Endothelial cell of umbilical vein (primary cell): ENCODE measurements around the gene ZBTB44. TPM values are rescaled to one million over a fixed set of nuclear protein-coding genes. Genes with fewer than 3 reads are reported as not detected.

Experiments
- BruUV-seq: library from RNA; stranded (reverse); fragments of 400-500 nt; replicated peaks from 2 replicates; lab custom pipeline; 2021; lab: Mats Ljungman, UMichigan
- CTCF ChIA-PET: fragments of 300-600, 350-600 bp; sonication (Branson Sonifier 250); formaldehyde crosslinking; loops from one replicate; lab custom pipeline; 2021; ENCODE audit warnings: antibody characterized with exemption, inconsistent platforms; lab: Charles Lee
- POLR2A ChIA-PET: fragments of 300-600, 350-600 bp; sonication (Branson Sonifier 250); formaldehyde crosslinking; loops from one replicate; lab custom pipeline; 2021; ENCODE audit warnings: antibody characterized with exemption, inconsistent platforms; lab: Charles Lee
- DNase-seq: peaks from one replicate; pipeline ENCODE4 v3.0.0-alpha.2; 2011; ENCODE audit warnings: low read depth, low spot score
- FAIRE-seq: peaks from 2 replicates; lab custom pipeline; 2011; peaks lifted over from hg19 to GRCh38; lab: Jason Lieb, UNC
- H2AFZ ChIP-seq: 2 replicates; pipeline ENCODE4 v1.6.0; 2012; ENCODE audit warnings: low read depth, low read length, control low read depth, inconsistent platforms
- H3K27ac ChIP-seq: 2 replicates; pipeline ENCODE4 v1.5.1; 2011; ENCODE audit warnings: low read depth, mild to moderate bottlenecking, control low read depth, low read length, moderate library complexity; ENCODE audit not compliant: insufficient read depth
- H3K27me3 ChIP-seq, 2 experiments: 2 replicates each; pipeline versions ENCODE4 v1.6.0 to v1.6.1; 2011; ENCODE audit warnings: low read length in 2 of 2, mixed read lengths in 1 of 2; ENCODE audit not compliant: control insufficient read depth in 2 of 2, insufficient read depth in 2 of 2
- H3K36me3 ChIP-seq, 2 experiments: 2 replicates in 1 of 2; 3 replicates in 1 of 2; pipeline ENCODE4 v1.5.1; 2011; ENCODE audit warnings: low read length in 2 of 2, mild to moderate bottlenecking in 1 of 2, moderate library complexity in 1 of 2; ENCODE audit not compliant: control insufficient read depth in 2 of 2, insufficient read depth in 2 of 2; ENCODE audit errors: extremely low read depth in 1 of 2
- H3K4me1 ChIP-seq: 3 replicates; pipeline ENCODE4 v1.5.1; 2011; ENCODE audit warnings: mild to moderate bottlenecking, low read length; ENCODE audit not compliant: control insufficient read depth, insufficient read depth; ENCODE audit errors: extremely low read depth
- H3K4me2 ChIP-seq: 2 replicates; pipeline ENCODE4 v1.6.1; 2011; ENCODE audit warnings: low read length, control low read depth, mixed read lengths; ENCODE audit not compliant: insufficient read depth
- H3K4me3 ChIP-seq, 3 experiments: fragments of 200-600 bp in 1 of 3; sonication (generic), shearing (Covaris generic) in 1 of 3; replicated peaks in 1 of 3; 2 replicates each; pipeline ENCODE4 v1.5.1; 2011 to 2016; ENCODE audit warnings: control low read depth in 3 of 3, low read length in 3 of 3, mild to moderate bottlenecking in 2 of 3, inconsistent platforms in 1 of 3, low read depth in 1 of 3, moderate library complexity in 1 of 3; ENCODE audit not compliant: insufficient read depth in 1 of 3
- H3K79me2 ChIP-seq: 2 replicates; pipeline ENCODE4 v1.6.0; 2012; ENCODE audit warnings: low read length, inconsistent platforms; ENCODE audit not compliant: control insufficient read depth, insufficient read depth
- H3K9ac ChIP-seq: replicated peaks from 2 replicates; pipeline ENCODE3; 2011; ENCODE audit warnings: low read length, control low read depth; ENCODE audit not compliant: insufficient read depth; ENCODE audit errors: extremely low read depth
- H3K9me1 ChIP-seq: replicated peaks from 3 replicates; pipeline ENCODE4 v1.6.0; 2011; ENCODE audit warnings: mild to moderate bottlenecking, low read length; ENCODE audit not compliant: control insufficient read depth, insufficient read depth; ENCODE audit errors: extremely low read depth
- H3K9me3 ChIP-seq: replicated peaks from 2 replicates; pipeline ENCODE4 v1.5.1; 2012; ENCODE audit warnings: low read length, inconsistent platforms; ENCODE audit not compliant: control insufficient read depth, insufficient read depth
- H4K20me1 ChIP-seq: replicated peaks from 2 replicates; pipeline ENCODE3; 2011; ENCODE audit warnings: mild to moderate bottlenecking, low read length; ENCODE audit not compliant: control insufficient read depth, insufficient read depth; ENCODE audit errors: extremely low read depth
- CTCF ChIP-seq, 2 donors: IDR thresholded peaks; 1 replicate in 1 of 2; 2 replicates in 1 of 2; pipeline ENCODE4 v1.5.1; 2011; ENCODE audit warnings: low read length in 2 of 2, mild to moderate bottlenecking in 2 of 2, moderate library complexity in 2 of 2, control low read depth in 1 of 2, inconsistent platforms in 1 of 2, low read depth in 1 of 2; ENCODE audit not compliant: insufficient read depth in 1 of 2; ENCODE audit errors: extremely low read depth in 1 of 2
- EZH2 ChIP-seq: IDR thresholded peaks from 2 replicates; pipeline ENCODE4 v1.6.1; 2012; ENCODE audit warnings: borderline replicate concordance, low read depth, mild to moderate bottlenecking, moderate library complexity, low read length, inconsistent platforms; ENCODE audit not compliant: severe bottlenecking
- FOS ChIP-seq: IDR thresholded peaks from 2 replicates; pipeline ENCODE4 v1.6.1; 2011; ENCODE audit warnings: mild to moderate bottlenecking, low read length, moderate library complexity, borderline replicate concordance; ENCODE audit not compliant: insufficient read depth
- GATA2 ChIP-seq: IDR thresholded peaks from 2 replicates; pipeline ENCODE4 v1.7.0; 2011; ENCODE audit warnings: low read depth, mild to moderate bottlenecking, moderate library complexity, mixed read lengths, low read length; ENCODE audit not compliant: insufficient read length, insufficient read depth
- JUN ChIP-seq: IDR thresholded peaks from 2 replicates; pipeline ENCODE4 v1.6.1; 2011; ENCODE audit warnings: borderline replicate concordance, low read depth; ENCODE audit not compliant: insufficient read length, insufficient read depth
- MAX ChIP-seq: IDR thresholded peaks from 2 replicates; pipeline ENCODE4 v1.6.1; 2011; ENCODE audit not compliant: insufficient read depth, insufficient read length
- MYC ChIP-seq: IDR thresholded peaks from one replicate; pipeline ENCODE4 v1.6.1; 2011; ENCODE audit warnings: mild to moderate bottlenecking, low read depth, low read length
- POLR2A ChIP-seq: IDR thresholded peaks from 2 replicates; pipeline ENCODE4 v1.6.1; 2012; ENCODE audit warnings: low read depth, mild to moderate bottlenecking, control low read depth, low read length
- POLR2AphosphoS5 ChIP-seq: IDR thresholded peaks from 2 replicates; pipeline ENCODE4 v1.6.1; 2012; ENCODE audit warnings: low read depth, mild to moderate bottlenecking, control low read depth, low read length, moderate library complexity; ENCODE audit not compliant: insufficient read depth
- dilution Hi-C: fragments of 300-500 bp; cut with MboI; formaldehyde crosslinking; loops from one replicate; pipeline ENCODE4 v1.15.0; 2019; ENCODE audit warnings: low sequenced_read_pairs; ENCODE audit not compliant: extremely low pct_ligation_motif_present
- intact Hi-C: fragments of 100-400 bp; cut with micrococcal nuclease; formaldehyde crosslinking; loops from one replicate; pipeline ENCODE4 v1.10.0; 2022
- polyA plus RNA-seq, 4 experiments: library from polyadenylated mRNA; depleted of rRNA in 3 of 4; stranded (reverse) in 3 of 4; unstranded in 1 of 4; fragments of >200 nt; gene quantifications; 2 replicates each; pipeline versions ENCODE4 v1.2.1 to v1.2.3, GENCODE V29; 2011 to 2012; ENCODE audit warnings: missing spikeins in 1 of 4
- total RNA-seq: library from RNA; stranded (reverse); gene quantifications from 2 replicates; pipeline ENCODE4 v1.2.3, GENCODE V29; 2021

ZBTB44 gene
- total and polyA plus RNA-seq, 2 donors (not counting 3 experiments of a cell fraction or from before 2014, with no cell fraction given) = 8.7 to 24.4 TPM

GRCh38 chr11:130304651-130305050 is 10.1 kb downstream of the ZBTB44 start:
- BruUV-seq = no TSS peak
- DNase-seq = no peak
- no peak overlapping the region for H3K4me3 ChIP-seq
- CTCF ChIA-PET = interaction anchor here (0.6 to 1.5 kb wide), 3 partner anchors 13 to 15 kb away, joined by 3 to 5 read pairs (median 4); no protein-coding TSS in a partner anchor
- intact Hi-C loops = no loop called here
- no peak overlapping the region for H2AFZ ChIP-seq
- dilution Hi-C loops = no loop called here
- no peak overlapping the region for H3K27ac ChIP-seq
- H4K20me1 ChIP-seq = no peaks in the 10 kb centered on the region
- H3K79me2 ChIP-seq = peaks cover 15% of the 10 kb centered on the region
- POLR2A ChIA-PET = no interaction called here
- no peaks in the 10 kb centered on the region for H3K9me1 ChIP-seq
- H3K9ac ChIP-seq = no peak overlapping the region
- no peaks in the 10 kb centered on the region for H3K27me3 ChIP-seq
- no peak overlapping the region for H3K4me2 ChIP-seq
- no peaks in the 10 kb centered on the region for H3K9me3 ChIP-seq
- no peak for FAIRE-seq
- H3K4me1 ChIP-seq = no peaks in the 10 kb centered on the region
- no peaks in the 10 kb centered on the region for H3K36me3 ChIP-seq
- TF ChIP-seq JUN (no peak), EZH2 (no peak), POLR2AphosphoS5 (no peak), POLR2A (no peak), MYC (no peak), FOS (no peak), GATA2 (no peak), MAX (no peak), CTCF (IDR thresholded peaks at IDR 0.05; ENCODE audit: extremely low read depth in 1 of 2, insufficient read depth in 1 of 2, low read depth in 1 of 2, low read length in 2 of 2) (no peak)
